Liver (tissue), 3 donors: ENCODE data around the gene MCM7.

Source experiments
- TF ChIP-seq, protein P1 (sequence below): fragments of 150-350 bp; IDR thresholded peaks from 2 replicates; pipeline ENCODE4 v1.5.1; 2017; ENCODE audit warnings: improper control_type of control experiment, low read depth, low read length; ENCODE audit not compliant: missing input control
- TF ChIP-seq, protein P2 (sequence below): IDR thresholded peaks from 2 replicates; pipeline ENCODE4 v1.6.1; 2016; ENCODE audit warnings: antibody characterized with exemption
- donor health status: healthy.
- donor health status: healthy.

DNA sequence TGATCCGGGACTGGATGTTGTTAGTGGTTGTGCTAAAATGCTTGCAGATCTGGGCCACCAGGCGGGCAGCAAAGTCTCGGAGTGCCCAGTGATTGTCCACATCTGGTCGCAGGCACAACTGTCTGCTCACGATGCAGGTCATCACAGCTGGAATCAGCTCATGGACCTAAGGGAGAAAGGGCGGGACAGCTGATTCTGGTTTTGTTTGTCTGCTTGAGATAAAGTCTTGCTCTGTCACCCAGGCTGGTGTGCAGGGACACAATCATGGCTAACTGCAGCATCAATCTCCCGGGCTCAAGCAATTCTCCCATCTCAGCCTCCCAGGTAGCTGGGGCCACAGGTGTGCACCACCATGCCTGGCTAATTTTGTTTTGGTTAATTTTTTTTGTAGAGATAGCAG, 10.0 kb upstream of the MCM7 start:
- TF ChIP-seq, protein P1, sequence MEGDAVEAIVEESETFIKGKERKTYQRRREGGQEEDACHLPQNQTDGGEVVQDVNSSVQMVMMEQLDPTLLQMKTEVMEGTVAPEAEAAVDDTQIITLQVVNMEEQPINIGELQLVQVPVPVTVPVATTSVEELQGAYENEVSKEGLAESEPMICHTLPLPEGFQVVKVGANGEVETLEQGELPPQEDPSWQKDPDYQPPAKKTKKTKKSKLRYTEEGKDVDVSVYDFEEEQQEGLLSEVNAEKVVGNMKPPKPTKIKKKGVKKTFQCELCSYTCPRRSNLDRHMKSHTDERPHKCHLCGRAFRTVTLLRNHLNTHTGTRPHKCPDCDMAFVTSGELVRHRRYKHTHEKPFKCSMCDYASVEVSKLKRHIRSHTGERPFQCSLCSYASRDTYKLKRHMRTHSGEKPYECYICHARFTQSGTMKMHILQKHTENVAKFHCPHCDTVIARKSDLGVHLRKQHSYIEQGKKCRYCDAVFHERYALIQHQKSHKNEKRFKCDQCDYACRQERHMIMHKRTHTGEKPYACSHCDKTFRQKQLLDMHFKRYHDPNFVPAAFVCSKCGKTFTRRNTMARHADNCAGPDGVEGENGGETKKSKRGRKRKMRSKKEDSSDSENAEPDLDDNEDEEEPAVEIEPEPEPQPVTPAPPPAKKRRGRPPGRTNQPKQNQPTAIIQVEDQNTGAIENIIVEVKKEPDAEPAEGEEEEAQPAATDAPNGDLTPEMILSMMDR = no peak
- TF ChIP-seq, protein P2, sequence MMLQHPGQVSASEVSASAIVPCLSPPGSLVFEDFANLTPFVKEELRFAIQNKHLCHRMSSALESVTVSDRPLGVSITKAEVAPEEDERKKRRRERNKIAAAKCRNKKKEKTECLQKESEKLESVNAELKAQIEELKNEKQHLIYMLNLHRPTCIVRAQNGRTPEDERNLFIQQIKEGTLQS = no peak
